22Rv1 (cell line): ENCODE results near the gene COX19.

ENCODE experiments used
- H3K27ac ChIP-seq: fragments of 450-650 bp; 2 replicates; pipeline ENCODE4 v1.5.1; 2017
- CTCF ChIP-seq: fragments of 450-650 bp; IDR thresholded peaks from 2 replicates; pipeline ENCODE4 v1.5.1; 2017; ENCODE audit warnings: mild to moderate bottlenecking
- ZFX ChIP-seq: fragments of 450-650 bp; IDR thresholded peaks from 2 replicates; pipeline ENCODE4 v1.6.1; 2017; ENCODE audit warnings: antibody characterized with exemption, borderline replicate concordance

The COX19 gene

GRCh38 chr7:991729-992656 lies 16.6 kb upstream of the COX19 start:
- TF ChIP-seq ZFX (no peak), CTCF (no peak)
- H3K27ac ChIP-seq, result no peak overlapping the region

GRCh38 chr7:990933-991728 lies 15.8 kb upstream of the COX19 start:
- TF ChIP-seq ZFX (no peak), CTCF (no peak)
- no peak overlapping the region for H3K27ac ChIP-seq

- no peak overlapping the region for H3K27ac ChIP-seq
- TF ChIP-seq CTCF (no peak), ZFX (no peak)
Observed at GRCh38 chr7:990352-990932, 15.1 kb upstream of the COX19 start.

GRCh38 chr7:988963-989529 lies 13.7 kb upstream of the COX19 start:
- TF ChIP-seq CTCF (no peak), ZFX (no peak)
- H3K27ac ChIP-seq, result no peak overlapping the region

- H3K27ac ChIP-seq, result no peak overlapping the region
- TF ChIP-seq CTCF (no peak), ZFX (no peak)
Observed at GRCh38 chr7:988426-988911, 13.1 kb upstream of the COX19 start.

- TF ChIP-seq ZFX (no peak), CTCF (no peak)
- no peak overlapping the region for H3K27ac ChIP-seq
Observed at GRCh38 chr7:987909-988308, 12.6 kb upstream of the COX19 start.
